NCI-H510A (cell line): Measurements from ENCODE around the gene GSDME.
"Not testable (repeated sequence)": the region's sequence is repeated elsewhere in the genome, so short reads cannot be mapped to it uniquely, and the experiment has no call there.

Source experiments
- DNase-seq: peaks from one replicate; lab custom pipeline; 2025; lab: John Stamatoyannopoulos, UW

Gene GSDME

GRCh38 chr7:24741679-24742505 lies 15.4 kb downstream of the GSDME start:
- no peak for DNase-seq

GRCh38 chr7:24740871-24741270 lies 16.4 kb downstream of the GSDME start:
- no peak for DNase-seq

- no peak for DNase-seq
These were observed 18.0 kb downstream of the GSDME start for GRCh38 chr7:24739306-24739705.

- no peak for DNase-seq
These were observed 18.7 kb downstream of the GSDME start for GRCh38 chr7:24738577-24738976.

GRCh38 chr7:24737281-24737680 lies 20.0 kb downstream of the GSDME start:
- DNase-seq: no peak

GRCh38 chr7:24735594-24735993 lies 21.7 kb downstream of the GSDME start:
- DNase-seq: not testable (repeated sequence)

- DNase-seq: no peak
These were observed 23.0 kb downstream of the GSDME start for GRCh38 chr7:24734306-24734705.

GRCh38 chr7:24733414-24734060 lies 23.7 kb downstream of the GSDME start:
- no peak for DNase-seq

- DNase-seq: no peak
These were observed 24.4 kb downstream of the GSDME start for GRCh38 chr7:24732646-24733413.

- DNase-seq: no peak
These were observed 26.0 kb downstream of the GSDME start for GRCh38 chr7:24731313-24731712.

- DNase-seq: no peak
These were observed 27.3 kb downstream of the GSDME start for GRCh38 chr7:24730018-24730369.

- DNase-seq: no peak
These were observed 27.8 kb downstream of the GSDME start for GRCh38 chr7:24729365-24730017.

GRCh38 chr7:24728503-24729364 lies 28.5 kb downstream of the GSDME start:
- no peak for DNase-seq

GRCh38 chr7:24728121-24728500 lies 29.2 kb downstream of the GSDME start:
- DNase-seq: no peak

- DNase-seq: no peak
These were observed 29.8 kb downstream of the GSDME start for GRCh38 chr7:24727154-24728120.

- no peak for DNase-seq
These were observed 31.6 kb downstream of the GSDME start for GRCh38 chr7:24725554-24726241.

- DNase-seq: no peak
These were observed 32.6 kb downstream of the GSDME start for GRCh38 chr7:24724451-24725190.

- no peak for DNase-seq
These were observed 34.1 kb downstream of the GSDME start for GRCh38 chr7:24723178-24723530.
